NCI-H187 (cell line): ENCODE data around the gene CABP1.
"Not testable (repeated sequence)": the region's sequence is repeated elsewhere in the genome, so short reads cannot be mapped to it uniquely, and the experiment has no call there.

Experiments
- DNase-seq, 2 experiments: peaks; one replicate each; lab custom pipeline; 2025; lab: John Stamatoyannopoulos, UW

The CABP1 gene

GRCh38 chr12:120639771-120640721, at the start of gene CABP1:
CABP1 (plus strand) TSS chr12:120640626; CDS start chr12:120640686, 60 bp downstream.
- no peak for DNase-seq

GRCh38 chr12:120590741-120591407, 49.6 kb upstream of the CABP1 start:
- DNase-seq: no peak

- DNase-seq: no peak
Measured at GRCh38 chr12:120592121-120593049, 48.0 kb upstream of the CABP1 start.

- no peak for DNase-seq
Measured at GRCh38 chr12:120596901-120597300, 43.5 kb upstream of the CABP1 start.

DNA sequence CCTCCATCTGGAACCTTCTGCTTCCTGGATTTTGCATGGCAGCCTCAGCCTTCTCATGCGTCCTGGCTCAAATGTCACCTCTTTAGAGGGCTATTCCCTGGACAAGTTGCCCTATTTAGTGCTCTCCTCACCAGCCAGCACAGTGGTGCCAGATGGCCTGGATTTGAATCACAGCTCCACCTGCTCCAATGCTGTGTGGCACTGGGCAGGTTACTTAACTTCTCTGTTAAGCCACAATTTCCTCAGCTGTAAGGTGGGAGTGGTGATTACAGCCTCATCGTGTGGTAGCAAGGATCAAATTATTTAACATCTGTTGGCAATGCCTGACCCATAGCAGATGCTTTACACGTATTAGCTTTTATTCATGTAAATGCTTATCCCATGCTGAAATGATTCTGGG, 42.6 kb upstream of the CABP1 start:
- DNase-seq: no peak

GRCh38 chr12:120598674-120599463, 41.6 kb upstream of the CABP1 start:
- DNase-seq: no peak

GRCh38 chr12:120599672-120600552, 40.5 kb upstream of the CABP1 start:
- DNase-seq: no peak

DNA sequence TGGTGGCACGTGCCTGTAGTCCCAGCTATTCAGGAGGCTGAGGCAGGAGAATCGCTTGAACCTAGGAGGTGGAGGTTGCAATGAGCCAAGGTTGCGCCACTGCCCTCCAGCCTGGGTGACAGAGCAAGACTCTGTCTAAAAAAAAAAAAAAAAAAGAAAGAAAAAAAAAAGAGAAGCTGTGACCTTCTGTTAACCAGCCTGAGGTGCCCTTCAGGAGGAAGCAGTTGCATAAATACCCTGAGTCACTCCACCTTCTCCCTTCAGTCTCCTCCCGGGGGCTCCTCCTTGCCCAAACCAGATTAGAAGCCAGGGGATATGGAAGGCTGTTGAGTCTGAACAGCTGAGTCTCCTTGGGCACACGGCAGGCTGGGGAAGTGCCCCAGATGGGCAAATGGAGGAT, 38.0 kb upstream of the CABP1 start:
- not testable (repeated sequence) for DNase-seq

DNA sequence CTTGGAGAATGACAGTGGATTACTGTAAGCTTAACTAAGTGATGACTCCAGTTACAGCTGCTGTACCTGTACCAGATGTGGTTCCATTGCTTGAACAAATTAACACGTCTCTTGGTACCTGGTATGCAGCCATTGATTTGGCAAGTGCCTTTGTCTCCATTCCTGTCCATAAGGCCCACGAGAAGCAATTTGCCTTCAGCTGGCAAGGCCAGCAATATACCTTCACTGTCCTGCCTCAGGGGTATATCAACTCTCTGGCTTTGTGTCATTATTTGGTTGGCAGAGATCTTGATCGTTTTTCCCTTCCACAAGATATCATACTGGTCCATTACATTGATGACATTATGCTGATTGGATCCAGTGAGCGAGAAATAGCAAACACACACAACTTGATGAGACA, 29.9 kb upstream of the CABP1 start:
- DNase-seq: no peak

GRCh38 chr12:120611534-120611933, 28.9 kb upstream of the CABP1 start:
- not testable (repeated sequence) for DNase-seq

DNA sequence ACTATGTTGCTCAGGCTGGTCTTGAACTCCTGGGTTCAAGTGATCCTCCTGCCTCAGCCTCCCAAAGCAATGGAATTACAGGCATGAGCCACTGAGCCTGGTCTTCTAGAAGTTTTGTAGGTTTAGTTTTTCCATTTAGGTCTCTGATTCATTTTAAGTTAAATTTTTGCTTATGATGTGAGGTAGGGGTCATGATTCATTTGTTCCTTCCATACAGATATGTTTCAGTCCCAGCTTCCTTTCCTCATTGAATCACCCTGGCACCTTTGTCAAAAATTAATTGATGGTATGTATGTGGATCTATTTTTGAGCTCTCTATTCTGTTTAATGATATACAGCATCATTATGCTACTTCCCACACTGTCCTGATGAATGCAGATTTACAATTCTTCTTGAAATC, 25.6 kb upstream of the CABP1 start:
- no peak for DNase-seq

DNA sequence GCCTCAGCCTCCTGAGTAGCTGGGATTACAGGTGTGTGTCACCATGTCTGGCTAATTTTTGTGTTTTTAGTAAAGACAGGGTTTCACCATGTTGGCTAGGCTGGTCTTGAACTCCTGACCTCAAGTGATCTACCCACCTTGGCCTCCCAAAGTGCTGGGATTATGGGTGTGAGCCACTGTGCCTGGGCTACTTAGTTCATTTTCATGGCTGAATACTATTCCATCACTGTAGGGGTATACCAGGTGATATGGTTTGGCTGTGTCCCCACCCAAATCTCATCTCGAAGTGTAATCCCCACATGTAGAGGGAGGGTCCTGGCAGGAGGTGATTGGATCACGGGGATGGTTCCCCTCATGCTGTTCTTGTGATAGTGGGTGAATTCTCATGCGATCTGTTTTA, 23.2 kb upstream of the CABP1 start:
- DNase-seq: not testable (repeated sequence)

DNA sequence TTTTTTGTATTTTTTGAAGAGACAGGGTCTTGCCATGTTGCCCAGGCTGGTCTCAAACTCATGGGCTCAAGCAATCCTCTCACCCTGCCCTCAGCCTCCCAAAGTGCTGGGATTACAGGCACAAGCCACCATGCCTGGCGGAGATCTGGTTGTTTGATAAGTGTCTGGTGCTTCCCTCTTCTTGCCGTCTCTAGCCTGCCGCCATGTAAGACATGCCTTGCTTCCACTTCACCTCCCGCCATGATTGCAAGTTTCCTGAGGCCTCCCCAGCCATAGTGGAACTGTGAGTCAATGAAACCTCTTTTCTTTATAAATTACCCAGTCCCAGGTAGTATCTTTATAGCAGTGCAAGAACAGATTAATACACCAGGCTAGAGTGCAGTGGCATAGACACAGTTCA, 22.7 kb upstream of the CABP1 start:
- DNase-seq: not testable (repeated sequence)

- DNase-seq: no peak
Measured at GRCh38 chr12:120618954-120619615, 21.3 kb upstream of the CABP1 start.

DNA sequence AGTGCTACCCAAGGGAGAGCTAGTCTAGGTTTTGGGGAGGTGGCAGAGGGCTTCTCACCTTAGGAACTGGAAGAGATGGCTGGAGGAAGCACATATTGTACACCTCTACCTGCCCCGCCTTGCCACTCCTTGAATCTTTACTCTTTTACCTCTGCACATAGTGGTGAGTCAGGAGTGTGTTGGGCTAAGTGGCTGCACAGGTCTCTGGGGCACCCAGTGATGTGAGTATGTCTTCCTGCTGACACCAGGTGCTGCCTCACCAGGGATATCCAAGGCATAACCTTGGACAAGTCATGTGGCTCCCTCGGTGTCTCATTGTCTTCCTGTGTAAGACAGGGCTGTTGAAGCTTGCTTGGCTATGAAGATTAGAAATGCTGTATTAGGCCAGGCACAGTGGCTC, 19.8 kb upstream of the CABP1 start:
- no peak for DNase-seq

GRCh38 chr12:120625557-120626419, 14.6 kb upstream of the CABP1 start:
- no peak for DNase-seq

DNA sequence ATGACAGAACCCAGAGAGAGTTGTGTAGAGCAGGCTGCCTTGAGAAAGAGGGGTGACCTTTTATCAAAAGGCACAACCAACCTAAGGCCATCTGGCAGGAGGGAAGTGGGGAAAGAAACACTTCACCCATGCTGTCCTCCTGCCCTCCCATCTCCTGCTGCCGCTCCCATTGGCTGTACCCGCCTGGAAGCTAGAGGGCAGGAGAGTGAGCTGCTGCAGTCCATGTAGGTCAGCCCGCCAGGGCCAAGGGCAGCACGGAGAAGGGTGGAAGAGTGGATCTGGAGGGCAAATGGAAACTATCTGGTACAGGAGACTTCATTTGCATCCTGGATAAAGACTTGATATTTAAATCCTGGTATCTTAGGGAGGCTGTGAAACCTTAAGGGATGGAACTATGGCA, 11.5 kb upstream of the CABP1 start:
- DNase-seq: no peak

DNA sequence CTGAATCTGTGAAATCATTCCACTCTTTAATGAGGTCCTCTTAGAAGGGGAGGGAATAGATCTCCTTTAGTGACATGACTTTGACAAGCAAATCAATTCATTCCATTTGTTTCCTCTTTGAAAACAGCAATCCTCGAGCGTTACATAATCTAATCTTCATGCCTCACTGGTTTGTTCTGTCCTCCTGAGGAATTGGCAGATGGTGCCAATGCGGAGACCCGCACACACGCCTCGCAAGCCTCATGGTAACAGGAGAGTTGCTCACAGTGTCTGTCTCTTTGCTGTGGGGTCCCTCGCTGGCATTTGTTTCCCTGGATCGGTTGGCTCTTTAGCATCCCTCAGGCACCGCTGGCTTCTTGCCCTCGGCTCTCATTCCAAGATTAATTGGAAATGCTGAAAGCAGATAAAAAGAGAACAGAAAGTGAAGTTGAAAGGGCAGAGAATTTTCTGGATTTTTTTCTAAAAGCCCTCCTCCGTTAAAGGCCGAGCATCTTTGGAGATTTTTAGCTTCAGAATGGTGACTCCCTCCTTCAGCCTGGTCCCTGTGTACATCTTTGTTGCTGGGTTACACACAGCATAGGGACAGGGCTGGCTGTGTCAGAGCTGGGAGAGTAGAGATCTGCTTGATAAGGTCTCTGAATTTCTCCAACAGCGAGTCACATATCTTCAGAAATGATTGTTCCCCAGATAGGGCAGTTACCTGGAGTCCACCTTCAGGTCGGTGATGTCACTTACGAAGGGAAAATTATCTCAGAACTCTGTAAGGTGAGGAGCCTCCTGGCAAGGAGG, 10.1 kb upstream of the CABP1 start:
- DNase-seq: no peak
